SK-N-MC (cell line): ENCODE measurements around the gene BMP6.

Experiments
- EZH2 ChIP-seq: fragments of 200-600 bp; sonication (generic); IDR thresholded peaks from one replicate; pipeline ENCODE4 v1.6.1; 2017; ENCODE audit warnings: antibody characterized with exemption
- FOXP2 ChIP-seq: optimal IDR thresholded peaks from 2 replicates; pipeline ENCODE3; 2011; ENCODE audit warnings: mild to moderate bottlenecking, moderate library complexity; ENCODE audit not compliant: insufficient read depth; ENCODE audit errors: extremely low read length, control extremely low read depth
- POLR2AphosphoS5 ChIP-seq: IDR thresholded peaks from 2 replicates; pipeline ENCODE4 v1.6.1; 2012; ENCODE audit warnings: mild to moderate bottlenecking, low read depth, low read length, borderline replicate concordance

DNA sequence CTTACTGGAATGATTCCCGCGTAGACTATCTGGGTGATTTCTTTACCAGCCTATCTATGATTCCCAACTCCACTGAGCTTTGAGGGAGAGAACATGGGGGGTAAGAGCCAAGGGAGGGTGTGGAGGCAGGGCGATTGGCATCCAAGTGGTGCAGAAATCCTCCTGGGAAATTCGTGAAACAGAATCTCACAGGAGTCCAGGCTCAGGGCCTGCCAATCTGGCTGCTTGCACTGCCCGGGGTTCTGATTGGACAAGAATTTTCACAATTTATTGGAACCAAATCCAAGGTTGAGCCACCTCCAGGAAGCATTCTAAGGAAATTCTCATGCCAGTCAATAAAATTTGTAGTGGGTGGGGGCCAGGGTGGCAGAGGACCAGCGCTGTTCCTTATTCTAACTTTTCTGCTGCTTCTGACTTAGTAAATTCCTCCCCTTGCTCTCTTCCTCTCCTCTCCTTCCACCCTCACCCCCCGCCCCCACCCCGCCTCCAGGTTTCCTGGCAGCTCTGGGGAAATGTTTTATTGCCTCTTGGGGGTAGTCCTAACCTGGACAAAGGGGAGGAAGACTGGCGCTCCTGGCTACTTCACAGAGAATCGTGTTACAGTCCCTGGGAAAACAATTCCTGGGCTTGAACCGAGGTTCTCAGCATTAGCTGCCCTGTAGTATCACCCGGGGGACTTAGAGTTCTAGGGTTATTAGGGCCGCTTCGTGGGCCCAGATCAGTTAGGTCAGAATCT, 3.1 kb downstream of the BMP6 start:
- TF ChIP-seq POLR2AphosphoS5 = no peak
- no peak for TF ChIP-seq EZH2
- no peak for TF ChIP-seq FOXP2
